Medulla oblongata (tissue), 1 donor: ENCODE data around the gene MRTO4.
"Not testable (repeated sequence)": the region's sequence is repeated elsewhere in the genome, so short reads cannot be mapped to it uniquely, and the experiment has no call there.

ENCODE experiments used
- DNase-seq: peaks from one replicate; pipeline ENCODE4 v3.0.0-alpha.2; 2015; ENCODE audit errors: extremely low spot score

The MRTO4 gene

DNA sequence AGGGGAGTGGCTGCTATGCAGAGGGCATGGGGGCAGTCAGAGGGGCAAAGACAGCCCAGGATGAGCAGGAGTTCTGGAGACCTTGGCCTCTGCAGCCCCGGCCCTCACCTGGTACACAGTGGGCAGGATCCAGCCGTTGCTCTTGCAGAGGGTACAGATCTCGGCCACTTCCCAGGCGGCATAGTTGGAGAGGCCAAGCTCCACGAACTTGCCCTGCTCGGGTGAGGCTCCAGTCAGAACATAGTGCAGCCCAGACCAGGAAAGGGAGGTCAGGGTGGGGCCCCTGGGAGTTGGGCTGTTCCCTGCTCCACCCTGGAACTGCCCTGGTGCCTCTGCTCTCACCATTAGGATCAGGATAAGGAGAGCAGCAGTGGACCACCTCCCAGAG lies 18.7 kb downstream of the MRTO4 start:
- not testable (repeated sequence) for DNase-seq

DNA sequence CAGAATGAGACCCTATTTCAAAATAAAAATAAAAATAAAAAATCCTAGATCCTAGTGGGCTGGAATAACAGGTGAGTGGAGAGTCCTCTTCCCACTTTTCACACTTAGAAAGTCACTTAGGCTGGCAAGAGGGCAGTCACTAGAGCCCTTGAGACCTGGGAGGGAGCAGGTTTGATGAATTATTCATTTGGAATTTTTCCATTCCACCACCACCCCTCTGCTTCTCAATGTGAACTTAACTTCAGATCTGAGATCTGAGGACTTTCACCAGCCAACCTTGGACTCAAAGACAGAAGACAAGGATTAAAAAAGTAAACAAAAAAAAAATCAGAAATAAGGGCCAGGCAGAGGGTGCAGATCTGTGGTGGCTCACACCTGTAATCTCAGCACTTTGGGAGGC lies 20.5 kb downstream of the MRTO4 start:
- DNase-seq = no peak

GRCh38 chr1:19273106-19273843 lies 21.7 kb downstream of the MRTO4 start:
- no peak for DNase-seq

DNA sequence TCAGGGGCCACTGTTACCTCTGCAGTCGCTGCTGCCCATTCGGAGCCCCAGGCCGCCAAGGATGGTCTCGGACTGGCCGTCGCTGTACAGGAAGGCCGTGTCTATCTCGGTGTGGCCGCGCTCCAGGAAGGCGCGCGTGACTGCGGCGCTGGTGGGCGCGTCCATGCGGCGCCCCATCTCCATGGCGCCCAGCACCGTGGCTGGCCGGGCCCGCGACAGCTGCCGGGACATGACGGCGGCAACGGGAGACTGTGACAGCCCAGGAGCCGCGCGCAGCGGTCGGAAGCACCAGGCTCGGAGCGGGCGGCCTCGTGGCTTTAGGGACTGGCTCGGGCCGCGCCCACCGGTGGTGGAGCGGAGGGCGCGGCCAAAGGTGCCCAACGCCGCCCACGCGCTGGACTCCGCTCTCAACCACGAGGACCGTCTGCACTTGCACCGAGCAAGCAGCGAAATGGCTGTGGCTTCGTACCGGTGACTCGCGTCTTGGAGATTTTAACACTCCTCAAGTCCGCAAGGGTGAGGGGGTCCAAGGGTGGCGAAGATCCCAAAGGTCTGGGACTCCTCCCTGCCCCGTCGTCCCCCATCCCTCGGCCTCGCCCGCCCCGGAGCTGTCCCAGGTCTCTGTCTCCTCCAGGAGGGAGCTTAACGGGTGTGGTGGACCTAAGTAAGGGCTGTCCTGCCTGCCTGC lies 22.4 kb downstream of the MRTO4 start:
- not testable (repeated sequence) for DNase-seq

DNA sequence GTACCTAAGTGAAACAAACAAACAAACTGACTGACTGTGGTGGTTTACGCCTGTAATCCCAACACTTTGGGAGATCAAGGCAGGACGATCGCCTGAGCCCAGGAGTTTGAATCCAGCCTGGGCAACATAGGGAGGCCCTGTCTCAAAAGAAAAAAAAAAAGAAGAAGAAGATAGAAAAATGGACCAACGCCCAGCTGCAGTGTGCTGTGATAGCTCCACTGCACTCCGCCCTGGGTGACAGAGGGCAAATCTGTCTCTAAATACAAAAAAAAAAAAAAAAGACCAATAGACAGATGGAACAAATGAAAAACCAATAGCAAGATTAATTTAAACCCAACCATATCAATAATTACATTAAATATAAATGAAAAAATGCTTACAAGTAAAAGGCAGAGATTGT lies 23.0 kb downstream of the MRTO4 start:
- DNase-seq = no peak

GRCh38 chr1:19283891-19284290 lies 32.3 kb downstream of the MRTO4 start:
- no peak for DNase-seq

DNA sequence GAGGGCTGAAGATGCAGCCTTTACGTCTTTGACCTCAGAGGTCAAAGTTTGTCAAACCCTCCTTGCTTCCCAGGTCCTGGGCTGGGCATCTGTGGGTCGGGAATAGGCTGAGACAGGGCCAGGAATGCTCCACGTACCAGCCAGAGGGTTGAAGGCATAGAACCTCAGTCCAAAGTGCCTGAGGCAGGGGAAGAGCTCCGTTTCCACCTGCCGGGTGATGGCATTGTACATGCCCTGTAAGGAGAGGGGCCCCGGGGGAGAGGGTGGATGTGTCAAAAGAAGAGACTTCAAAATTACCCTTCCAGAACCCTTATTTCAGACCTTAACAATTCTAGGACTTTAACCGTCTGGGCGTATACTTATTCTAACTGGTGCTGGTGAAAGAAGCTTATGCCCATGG lies 33.3 kb downstream of the MRTO4 start:
- DNase-seq = no peak

DNA sequence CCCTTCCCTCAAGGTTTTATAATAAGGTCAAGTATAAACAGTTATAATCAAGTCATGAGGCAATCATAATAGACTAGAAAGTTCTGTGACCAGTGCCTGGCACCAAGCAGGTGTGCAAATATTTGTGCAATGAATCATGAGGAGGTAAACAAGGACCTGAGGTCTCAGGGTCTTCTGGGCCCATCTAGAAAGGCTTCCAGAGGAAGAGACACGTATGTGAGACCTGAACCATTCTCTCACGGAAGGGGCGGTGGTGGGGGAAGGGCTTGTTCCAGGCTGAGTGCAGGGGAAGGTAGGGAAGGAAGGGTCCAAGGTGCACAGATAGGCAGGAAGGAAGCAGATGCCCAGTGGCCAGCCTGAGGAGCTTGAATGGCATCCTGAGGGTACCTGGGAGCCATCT lies 33.8 kb downstream of the MRTO4 start:
- not testable (repeated sequence) for DNase-seq

GRCh38 chr1:19285807-19286206 lies 34.2 kb downstream of the MRTO4 start:
- DNase-seq = not testable (repeated sequence)

DNA sequence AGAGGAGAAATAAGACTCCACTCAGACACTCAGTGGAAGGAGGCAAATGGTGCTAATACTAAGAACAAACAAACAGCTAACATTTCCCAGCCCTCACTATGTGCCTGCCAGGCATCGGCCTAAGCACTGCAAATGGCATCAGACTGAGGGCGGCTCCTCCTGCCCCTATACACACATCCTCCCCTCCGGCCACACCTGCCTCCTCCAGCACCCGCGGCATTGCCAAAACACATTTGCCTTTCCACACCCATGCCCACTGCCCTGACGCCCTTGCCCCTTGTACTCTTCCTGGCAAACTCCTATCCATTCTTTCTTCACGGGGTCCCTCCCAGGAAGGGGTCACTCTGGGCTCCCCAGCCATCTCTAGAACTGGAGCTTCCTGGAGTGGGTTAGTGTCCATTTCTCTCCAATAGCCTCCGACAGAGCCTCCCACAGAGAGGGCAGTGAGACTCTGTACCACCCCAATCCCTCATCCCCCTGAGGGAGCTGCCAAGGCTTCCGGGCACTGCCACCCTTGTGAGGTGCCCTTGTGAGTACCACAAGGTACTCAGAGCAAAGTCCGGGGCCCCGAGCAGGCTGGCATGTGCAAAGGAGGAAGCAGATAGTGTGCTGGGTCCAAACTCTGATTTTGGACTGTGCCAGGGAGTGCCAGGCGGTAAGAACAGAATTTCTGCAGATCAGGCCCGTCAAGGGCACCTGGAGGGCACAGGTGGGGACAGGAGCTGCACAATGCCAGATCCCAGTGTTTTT lies 36.0 kb downstream of the MRTO4 start:
- DNase-seq = no peak

GRCh38 chr1:19288324-19289241 lies 37.0 kb downstream of the MRTO4 start, which contains the start of gene AKR7A3:
Gene AKR7A3, minus strand, starts transcription at chr1:19288770. Its CDS starts 61 bp downstream, at chr1:19288709.
- peak; percentile 65 for DNase-seq

DNA sequence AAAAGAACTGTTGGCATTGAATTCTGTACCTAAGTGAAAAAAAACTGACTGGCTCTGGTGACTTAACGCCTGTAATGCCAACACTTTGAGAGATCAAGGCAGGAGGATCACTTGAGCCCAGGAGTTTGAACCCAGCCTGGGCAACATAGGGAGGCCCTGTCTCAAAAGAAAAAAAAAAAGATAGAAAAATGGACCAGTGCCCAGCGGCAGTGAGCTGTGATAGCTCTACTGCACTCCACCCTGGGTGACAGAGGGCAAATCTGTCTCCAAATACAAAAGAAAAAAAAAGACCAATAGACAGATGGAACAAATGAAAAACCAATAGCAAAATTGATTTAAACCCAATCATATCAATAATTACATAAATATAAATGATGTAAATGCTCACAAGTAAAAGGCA lies 37.6 kb downstream of the MRTO4 start:
- DNase-seq = no peak

GRCh38 chr1:19294638-19295037 lies 43.0 kb downstream of the MRTO4 start:
- DNase-seq = no peak

- no peak for DNase-seq
These were observed 48.6 kb downstream of the MRTO4 start for GRCh38 chr1:19300211-19300610.

DNA sequence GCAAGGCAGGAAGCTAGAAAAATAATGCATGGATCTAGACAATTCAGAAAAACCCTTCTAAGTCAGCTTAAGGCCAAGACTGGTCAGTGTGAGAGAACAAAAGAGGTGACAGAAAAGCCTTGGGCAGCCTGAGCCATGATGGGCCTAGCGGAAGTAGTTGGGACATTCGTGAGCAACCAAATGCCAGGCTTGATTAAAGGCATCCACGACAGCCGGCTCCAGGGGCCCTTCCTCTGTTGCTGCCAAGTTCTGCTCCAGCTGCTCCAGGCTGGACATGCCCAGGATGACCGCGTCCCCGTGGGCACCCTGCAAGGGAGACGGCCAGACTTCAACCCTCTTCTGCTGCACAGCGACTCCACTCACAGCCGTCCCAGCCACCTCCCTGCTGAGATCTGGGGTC lies 52.5 kb downstream of the MRTO4 start:
- not testable (repeated sequence) for DNase-seq

DNA sequence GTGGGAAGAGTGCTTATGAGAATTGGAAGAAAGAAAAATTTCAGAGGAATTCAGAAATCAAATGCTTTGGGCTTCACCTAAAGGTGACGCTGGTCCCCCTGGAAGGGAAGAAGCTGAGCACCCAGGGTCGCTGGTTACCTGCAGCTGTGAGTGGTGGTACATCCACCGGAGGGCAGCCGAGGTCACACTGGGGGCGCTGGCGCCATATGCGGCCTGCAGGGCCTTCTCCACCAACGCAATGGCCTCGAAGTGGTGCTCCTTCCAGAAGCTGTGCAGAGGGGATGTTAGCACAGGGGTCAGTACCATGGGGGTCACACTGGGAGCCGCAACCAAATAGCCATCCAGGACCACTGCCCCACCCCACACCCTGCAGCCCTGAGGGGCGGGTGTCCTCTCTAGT lies 54.3 kb downstream of the MRTO4 start:
- DNase-seq = no peak

DNA sequence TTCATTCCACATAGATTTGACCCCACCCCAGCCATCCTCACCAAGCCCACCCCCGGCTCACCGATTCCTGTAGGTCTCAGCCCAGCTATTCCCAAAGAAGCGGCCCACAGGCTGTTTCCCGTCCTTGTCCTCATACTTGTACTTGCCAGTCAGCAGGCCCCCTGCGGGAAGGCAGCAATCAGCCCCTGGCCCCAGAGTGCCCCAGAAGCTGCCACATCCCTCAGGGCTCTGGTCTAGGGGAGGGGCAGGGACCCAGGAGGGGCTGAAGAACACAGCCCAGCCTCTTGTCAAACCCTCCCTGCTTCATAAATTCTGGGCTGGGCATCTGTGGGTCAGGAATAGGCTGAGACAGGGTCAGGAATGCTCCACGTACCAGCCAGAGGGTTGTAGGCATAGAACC lies 55.3 kb downstream of the MRTO4 start:
- DNase-seq = no peak

DNA sequence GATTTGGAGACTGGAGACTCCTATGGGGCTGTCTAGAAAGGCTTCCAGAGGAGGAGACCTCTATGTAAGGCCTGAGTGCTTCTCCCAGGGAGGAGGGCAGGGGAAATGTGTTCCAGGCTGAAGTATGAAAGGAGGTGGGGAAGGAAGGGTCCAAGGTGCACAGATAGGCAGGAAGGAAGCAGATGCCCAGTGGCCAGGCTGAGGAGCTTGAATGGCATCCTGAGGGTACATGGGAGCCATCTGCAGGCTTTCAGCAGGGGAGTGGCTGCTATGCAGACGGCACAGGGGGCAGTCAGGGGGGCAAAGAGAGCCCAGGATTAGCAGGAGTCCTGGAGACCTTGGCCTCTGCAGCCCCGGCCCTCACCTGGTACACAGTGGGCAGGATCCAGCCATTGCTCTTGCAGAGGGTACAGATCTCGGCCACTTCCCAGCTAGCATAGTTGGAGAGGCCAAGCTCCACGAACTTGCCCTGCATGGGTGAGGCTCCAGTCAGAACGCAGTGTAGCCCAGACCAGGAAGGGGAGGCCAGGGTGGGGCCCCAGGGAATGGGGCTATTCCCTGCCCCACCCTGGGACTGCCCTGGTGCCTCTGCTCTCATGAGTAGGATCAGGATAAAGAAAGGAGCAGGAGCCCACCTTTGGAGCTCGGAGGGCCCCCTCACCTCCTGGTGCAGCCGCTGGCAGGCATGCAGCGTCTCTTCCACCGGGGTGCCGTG lies 56.3 kb downstream of the MRTO4 start:
- DNase-seq = no peak

DNA sequence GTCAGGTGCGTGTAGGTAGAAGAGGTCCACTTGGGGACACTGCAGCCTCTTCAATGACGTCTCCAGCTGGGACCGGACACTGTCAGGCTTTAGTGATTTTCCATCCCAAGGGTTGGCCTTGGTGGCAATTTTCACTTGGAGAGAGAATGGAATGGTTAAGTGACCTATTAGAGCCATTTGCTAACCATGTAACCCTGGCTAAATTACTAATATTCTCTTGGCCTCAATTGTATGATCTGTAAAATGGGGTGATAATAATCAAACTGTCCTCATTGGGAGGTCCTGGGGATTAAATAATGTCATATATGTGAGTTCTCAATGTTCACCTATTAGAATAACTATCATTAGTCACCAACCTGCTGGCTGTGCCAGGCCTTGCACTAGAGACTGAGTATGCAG lies 56.9 kb downstream of the MRTO4 start:
- DNase-seq = no peak

DNA sequence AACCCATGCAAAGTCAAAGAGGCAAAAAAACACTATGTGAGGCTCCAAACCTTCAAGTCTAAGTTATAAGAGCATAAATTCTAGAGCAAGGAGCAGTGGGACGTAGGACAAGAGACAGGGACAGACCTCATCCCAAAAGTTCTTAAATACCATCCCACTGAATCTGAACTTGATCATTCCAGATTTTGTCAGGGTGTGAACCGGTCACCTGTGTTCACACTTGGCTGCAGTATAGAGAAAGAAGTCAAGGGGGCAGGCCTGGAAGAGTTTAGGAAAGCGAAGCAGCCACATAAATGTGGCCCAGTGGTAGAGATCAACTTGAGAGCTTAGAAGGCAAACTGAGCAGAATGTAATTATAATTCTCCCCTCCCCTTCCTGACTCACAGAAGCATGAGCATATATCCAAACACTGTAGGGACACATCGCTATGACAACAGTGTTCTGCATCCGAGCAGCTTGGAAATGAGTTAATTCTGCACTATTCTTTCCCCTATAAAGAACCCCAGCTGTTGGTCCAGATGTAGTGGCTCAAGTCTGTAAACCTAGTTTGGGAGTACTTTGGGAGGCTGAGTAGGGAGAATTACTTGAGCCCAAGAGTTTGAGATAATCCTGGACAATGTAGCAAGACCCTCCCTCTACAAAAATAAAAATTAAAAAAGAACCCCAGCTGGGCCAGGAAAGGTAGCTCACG lies 57.7 kb downstream of the MRTO4 start:
- DNase-seq = no peak
